Kidney capillary endothelial cell (primary cell): ENCODE results near the gene COPB2.
"Not testable (repeated sequence)": the region's sequence is repeated elsewhere in the genome, so short reads cannot be mapped to it uniquely, and the experiment has no call there.

Experiments
- DNase-seq: peaks from one replicate; pipeline ENCODE4 v3.0.0-alpha.2; 2018; ENCODE audit warnings: low spot score

Gene COPB2

DNA sequence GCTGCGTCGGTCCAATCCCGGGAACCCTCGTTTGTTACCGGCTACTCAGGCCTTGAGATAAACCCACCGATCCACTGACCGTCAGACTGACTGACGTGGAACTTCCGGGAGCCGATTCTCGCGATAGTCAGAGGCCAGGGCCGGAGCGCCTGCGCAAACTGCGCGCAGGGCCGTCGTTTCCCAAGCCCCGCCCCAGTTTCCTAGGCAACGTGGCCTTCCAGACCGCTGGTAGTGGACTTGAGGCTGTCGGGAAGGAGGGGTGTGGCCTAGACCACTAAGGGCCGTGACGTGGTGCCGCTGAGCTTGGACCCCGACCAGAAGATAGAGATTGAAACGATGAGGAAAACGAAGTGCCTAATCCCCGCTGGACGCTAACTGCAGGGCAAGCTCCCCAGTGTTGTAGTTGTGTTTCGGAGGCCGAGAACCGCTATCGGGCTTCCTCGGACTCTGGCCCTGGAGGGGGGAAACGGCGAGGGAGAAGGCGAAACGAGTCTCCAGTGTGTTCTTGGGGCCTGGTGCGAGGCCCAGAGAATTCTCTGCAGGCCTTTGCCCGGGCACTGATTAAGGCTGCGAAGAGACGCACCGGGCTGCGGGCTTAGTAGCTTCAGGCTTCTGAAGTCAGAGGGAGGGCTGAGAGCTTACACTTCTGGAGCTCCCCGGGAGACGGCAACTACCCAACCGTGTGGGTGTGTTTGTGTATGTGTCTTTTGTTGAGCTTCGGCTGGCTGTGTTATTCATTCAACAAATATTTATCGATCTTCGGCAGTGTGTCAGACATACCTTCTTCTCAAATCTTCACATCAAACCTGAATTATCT, at the start of gene COPB2:
COPB2 (minus strand) TSS at position 96 of the 817 bp plus-strand sequence. CDS start 97 bp downstream, outside the sequence.
- DNase-seq = peak; percentile 99

DNA sequence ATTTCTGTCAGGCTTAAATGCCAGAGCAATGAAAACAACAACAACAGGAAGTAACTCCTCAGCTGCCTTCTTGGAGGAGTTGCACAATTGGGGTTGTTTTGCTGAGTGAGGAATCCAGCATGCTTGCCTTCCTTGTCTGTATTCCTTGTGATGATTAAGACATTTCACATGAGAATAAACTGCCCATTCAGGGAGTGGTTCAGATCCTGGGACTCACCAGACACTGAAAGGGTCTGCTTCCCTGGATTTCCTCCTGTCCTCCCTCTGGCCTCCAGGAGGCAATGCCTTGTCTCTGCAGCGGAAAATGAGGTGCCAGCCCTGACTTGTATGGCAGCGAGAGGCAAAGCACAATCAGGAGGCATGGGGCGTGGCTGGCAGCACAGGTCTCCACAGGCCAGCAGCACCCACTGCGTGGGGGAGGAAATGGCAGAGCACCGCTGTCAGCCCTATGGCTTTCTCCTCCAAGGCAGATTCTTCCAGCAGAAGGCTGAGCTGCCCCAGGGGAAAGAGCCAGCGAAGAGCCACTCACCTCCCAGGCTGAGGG, 45.4 kb upstream of the COPB2 start:
- peak; percentile 33 for DNase-seq

DNA sequence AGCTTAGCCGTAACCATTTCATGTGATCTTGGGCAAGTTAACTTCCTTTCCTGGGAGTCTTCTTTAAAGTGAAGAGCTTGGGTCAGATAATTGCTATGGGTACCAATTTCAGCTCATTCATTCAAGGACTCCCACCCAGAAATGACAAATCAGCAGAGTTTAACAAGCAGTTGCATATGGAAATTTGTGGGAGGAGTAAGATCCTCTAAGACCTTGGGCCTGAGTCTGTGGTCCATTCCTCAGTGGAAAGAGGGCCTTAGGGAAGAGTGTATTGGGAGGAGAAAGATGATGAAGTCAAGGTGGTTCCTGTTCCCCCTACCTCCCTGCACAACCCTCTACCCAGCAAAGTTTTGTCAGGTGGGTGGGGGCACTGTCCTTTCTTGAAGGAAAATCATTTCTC, 44.8 kb upstream of the COPB2 start:
- no peak for DNase-seq

DNA sequence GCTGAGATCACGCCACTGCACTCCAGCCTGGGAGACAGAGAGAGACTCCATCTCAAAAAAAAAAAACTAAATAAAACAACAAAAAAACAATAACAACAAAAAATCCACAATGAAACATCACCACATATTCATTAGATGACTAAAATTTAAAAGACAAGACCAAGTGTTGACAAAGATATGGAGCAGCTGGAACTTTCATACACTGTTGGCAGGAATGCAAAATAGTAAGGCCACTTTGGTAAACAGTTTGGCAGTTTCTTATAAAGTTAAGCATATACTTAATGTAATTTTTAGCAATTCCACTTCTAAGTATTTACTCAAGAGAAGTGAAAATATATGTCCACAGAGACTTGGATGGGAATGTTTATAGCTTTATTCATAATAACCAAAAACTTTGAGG, 43.6 kb upstream of the COPB2 start:
- DNase-seq = no peak

DNA sequence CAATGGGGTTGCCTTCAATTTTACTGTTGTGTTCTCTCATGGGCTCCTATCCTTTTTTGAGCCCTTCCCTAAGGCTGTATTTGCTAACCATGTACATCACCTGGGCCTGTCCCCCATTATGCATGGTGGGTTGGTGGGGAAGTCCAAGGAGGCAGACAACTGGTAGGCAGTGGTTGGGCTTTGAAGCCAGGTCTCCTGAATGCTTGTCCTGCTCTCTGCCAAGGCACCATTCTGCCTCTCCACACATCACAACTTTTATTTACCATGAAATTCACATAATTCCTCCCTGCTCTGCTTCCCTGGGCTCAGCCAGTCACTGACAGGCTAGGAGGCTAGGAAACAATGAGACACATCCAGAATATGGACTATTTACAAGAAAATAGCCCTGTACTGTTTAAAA, 41.0 kb upstream of the COPB2 start:
- DNase-seq = no peak

DNA sequence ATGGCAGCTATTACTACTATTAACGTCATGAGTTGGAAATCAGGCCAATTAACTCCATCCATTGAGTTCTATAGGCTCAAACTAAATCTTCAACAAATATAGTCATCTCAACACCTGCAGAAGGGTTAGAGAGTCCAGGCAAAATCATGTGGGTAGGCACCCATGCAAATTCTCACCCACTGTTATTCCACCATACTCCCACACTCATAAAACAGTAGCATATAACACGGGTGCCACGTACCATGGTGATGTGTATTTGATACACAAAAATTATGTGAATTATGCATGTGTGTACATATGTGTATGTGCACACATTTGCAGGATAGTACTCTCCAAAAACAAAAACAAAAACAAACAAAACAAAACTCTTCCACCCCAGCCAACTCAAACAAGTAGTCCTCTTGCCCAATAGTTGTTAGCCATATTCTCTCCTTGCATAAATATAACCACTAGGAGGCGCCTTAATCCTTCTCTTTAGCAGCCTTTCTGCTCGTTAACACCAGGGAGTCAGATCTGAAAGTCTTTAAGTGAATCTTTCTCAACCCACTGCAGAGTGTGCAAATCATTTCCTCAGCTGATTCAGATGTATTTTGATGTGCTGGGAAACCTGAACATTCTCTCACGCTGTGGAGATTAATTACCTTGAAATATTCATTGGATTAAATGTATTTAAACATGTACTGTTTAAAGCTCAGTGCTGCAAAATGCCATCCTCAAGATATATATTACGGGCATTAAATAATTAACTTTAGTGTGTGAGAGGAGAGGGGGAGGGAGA, 38.0 kb upstream of the COPB2 start:
- DNase-seq = peak; percentile 74

DNA sequence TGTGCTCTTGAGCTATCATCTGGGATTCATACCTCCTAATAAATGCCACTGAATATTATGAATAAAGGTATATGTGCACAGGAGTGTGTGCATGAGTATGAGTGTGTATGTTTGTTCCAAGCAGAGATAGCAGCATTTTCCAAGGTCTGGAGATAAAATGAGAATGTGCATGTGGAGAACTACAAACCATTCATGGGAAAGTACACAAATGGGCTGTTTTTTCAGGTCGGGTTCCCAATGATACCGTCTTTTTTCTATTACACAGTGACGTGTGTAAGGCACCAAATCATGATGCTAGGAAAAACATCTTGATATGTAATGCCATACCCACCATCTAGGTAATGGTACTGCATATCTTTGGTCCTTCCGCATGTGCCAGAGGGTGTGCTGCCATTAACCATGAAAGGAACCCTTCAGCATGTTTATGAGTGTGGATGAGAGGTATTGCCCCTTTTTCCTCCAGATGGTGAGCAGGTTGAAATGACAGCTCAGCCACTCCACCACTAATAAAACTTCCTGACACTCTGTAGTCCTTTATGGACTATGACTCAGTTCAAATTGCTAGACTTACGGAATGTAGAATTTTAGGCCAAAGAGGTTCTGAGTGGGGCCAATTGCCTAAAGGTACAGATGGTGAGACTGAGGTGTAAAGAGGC, 36.4 kb upstream of the COPB2 start:
- no peak for DNase-seq

DNA sequence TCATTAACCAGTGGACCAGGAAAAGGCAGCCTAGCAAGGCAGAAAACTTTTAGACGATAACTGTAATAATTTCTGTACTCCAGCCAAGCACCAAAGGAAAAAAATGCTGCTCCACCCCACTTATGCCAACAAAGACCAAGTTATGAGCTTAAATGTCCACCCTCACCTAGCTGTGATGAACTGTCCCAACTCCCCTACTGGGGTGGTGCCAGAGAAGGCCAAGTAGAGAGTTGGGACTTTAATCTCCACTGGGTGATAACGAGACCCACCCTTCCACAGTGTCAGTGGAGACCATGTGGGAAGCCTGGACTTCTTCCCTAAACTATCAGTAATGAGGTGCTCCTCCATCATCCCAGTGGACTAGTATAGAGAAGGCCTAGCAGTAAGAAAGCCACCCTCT, 33.8 kb upstream of the COPB2 start:
- DNase-seq = no peak

DNA sequence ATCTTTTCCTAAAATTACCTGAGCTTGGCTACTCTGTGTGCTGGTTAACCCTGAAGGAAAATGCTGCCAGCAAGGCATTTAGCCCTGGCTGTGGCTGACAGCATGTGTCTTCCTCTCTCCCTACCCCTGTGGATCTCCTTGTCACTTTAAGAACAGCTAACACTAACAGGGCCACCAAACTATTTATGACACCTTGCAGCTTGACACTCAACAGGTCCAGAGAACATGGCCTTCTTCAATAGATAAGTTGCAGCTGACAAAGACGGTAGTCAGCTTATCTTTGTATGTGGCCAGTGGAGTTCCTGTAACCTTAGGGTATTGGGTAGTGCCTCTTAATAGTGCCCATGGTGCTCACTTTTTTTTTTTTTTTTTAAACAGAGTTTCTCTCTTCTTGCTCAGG, 32.0 kb upstream of the COPB2 start:
- no peak for DNase-seq

DNA sequence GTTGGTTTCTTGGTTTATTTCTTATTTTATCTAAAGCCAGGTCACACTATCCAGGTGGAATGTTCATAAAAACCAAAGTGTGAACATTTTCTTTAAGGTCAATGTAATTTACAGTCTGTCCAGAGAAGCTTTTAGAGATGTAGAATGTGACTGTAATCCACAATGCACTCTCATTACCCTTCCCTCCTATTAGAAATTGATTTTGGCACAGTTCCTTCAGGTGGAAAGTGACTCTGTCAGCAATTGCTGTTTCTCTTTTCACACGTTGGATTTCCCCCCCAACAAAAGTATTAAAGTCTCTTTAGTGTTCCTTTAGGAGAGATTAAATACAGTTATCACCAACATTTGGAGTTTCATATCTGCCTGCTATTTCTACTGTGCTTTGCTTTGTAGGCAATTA, 31.6 kb upstream of the COPB2 start:
- DNase-seq = no peak

DNA sequence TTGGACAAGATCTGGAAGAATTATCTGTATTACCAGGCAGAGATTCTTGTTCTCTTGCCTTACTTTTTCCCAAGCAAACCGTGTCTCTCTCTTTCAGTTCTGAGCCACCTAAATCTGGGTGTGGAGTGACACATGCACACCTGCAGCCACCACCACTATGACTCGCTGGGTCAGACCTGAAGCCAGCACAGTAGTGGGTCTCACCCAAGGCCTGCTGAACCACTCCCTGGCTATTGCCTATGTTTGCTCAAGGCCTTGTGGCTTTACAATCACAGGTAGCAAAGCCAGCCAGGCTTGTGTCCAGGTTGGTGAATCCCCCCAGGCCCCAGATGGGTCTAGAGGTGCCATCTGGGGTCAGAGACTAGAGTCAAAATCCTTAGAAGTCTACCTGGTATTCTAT, 28.7 kb upstream of the COPB2 start:
- DNase-seq = no peak

DNA sequence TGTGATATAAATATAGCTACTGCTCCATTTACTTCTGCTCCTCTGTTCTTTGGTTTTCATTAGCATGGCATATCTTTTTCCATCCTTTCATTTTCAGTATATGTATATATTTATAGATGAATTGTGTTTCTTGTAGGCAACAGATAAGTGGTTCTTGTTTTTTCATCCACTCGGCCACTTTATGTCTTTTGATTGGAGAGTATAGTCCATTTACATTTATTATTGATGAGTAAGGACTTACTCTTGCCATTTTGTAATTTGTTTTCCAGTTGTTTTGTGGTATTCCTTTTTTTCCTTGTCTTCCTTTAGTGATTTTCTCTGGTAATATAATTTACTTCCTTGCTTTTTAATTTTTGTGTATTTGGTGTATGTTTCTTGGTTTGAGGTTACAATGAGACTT, 26.8 kb upstream of the COPB2 start:
- no peak for DNase-seq

DNA sequence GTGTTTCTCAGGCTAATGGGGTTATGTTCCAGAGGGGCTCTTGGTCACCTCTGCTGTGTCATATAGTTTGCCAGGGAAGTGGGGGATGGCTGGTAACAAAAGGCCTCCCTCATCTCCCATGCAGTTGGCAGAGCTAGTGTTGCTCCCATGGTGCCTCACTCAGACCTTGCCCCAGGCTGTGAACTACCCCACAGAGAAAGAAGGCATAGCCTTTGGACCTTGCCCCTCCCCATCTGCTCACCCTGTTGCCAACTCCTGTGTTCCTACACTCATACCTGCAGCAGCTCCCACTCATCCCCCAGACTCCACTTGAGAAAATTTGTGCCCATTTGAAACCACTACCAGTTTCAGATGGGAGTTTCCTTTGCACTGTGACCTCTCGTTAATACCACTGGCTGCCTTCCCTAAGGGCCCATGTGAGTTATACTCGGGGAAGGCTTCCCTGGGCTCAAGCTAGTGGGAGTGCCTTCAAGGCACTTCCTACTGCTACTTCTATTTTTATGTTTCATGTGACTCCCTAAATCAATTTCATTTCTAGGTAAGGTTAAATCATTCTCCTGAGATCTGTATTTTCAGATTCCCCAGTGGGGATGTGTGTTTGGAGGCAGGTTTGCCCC, 25.3 kb upstream of the COPB2 start:
- DNase-seq = no peak

DNA sequence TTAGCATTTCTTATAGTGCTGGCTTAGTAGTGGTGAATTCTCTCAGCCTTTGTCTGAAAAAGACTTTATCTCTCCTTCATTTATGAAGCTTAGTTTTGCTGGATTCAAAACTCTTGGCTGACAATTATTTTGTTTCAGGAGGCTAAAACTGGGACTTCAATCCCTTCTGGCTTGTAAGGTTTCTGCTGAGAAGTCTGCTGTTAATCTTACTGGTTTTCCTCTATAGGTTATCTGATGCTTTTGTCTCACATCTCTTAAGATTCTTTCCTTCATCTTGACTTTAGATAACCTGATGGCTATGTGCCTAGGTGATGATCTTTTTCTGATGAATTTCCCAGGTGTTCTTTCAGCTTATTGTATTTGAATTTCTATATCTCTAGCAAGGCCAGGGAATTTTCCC, 23.4 kb upstream of the COPB2 start:
- not testable (repeated sequence) for DNase-seq

DNA sequence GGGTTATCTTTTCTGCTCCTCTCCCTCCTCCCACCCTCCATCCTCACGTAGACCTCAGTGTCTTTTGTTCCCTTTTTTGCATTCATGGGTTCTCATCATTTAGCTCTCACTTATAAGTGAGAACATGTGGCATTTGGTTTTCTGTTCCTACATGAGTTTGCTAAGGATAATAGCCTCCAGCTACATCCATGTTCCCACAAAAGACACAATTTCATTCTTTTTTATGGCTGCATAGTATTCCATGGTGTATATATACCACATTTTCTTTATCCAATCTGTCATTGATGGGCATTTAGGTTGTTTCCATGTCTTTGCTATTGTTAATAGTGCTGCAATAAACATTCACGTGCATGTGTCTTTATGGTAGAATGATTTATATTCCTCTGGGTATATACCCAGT, 11.7 kb upstream of the COPB2 start:
- DNase-seq = not testable (repeated sequence)

DNA sequence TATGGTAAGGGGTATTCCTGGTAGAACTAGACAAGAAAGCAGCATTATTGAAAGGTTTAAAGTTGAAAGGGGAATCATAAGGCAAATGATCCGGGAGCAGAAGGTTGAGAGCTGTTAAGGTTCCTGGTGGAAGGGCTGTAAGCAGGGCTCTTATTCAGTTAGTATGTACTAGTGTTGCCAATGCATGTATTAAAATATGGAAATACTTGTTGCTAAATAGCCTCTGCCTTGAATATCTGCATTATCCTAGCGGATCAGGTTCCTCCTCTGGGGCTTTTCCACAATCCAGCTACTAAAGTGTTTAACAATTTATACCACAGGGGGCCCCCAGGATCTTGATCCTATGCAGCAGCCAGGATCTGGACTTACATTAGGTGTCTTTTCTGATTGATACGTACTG, 7.3 kb upstream of the COPB2 start:
- no peak for DNase-seq

DNA sequence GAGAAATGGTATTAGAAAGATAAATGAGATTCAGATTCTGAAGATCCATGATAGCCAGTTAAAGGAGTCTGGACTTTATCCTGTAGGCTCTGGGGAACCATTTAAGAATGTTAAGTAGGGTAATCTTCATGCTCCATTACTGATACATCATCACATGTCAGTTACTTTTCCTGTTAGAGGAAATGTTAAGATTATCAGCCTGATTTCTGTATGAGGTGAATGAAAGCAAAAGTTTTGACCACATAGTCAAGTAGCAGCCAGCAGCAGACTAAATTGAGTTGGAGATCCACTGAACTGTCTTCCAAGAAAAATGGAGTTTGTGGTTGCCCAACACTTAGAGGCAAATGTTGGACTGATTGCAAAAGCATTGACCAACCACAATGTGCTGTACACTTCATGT, 4.7 kb upstream of the COPB2 start:
- DNase-seq = no peak

DNA sequence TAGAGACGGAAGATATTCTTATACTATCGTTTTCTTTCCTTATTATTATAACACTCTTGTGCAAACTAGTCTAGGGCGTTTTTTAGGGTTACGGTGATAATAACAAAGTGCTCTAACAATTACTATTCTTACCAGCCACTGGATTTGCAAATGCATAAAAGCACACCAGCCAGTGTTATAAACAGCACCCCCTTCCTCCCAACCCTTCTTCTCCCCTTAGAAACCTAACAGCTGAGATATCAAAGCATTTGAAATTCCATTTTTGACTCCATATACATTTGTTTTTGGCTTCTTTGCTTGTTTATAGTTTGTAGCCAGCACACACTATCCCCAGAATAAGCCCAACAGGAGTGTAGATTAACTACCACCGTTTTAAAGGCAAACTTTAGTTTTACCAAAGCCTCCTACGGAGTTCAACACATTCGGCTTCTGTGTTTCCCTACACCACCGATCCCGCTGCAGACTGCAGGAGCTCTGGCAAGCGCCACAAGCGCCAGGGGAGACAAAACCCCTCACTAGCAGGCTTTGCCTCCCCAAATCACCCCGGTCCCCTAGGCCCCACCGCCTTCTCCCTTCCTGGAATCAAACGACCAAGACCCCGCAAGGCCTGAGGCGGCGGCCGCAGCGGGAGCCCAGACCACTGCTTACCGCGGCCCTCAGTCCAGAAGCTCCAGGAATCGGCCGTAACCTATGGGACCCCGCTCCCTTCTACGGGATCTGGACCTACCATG, 461 bp downstream of the COPB2 start:
- DNase-seq = peak; percentile 26

DNA sequence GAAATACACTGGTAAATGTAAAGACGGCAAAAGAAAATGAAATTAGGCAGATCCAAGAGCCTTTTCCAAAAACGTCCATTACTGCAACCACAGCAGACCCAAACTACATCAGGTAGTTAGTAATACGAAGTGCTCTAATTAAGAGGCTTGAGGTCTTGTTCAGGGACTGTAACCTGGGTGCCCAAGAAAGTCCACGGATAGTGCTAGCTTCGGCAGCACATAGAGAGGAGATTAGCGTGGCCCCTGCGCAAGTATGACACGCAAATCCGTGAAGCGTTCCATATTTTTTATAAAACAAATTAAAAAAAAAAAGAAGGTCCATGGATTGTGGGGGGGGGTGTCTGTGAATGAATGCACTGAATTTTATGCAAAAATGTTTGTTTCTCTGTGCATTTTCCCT, 1.4 kb downstream of the COPB2 start:
- no peak for DNase-seq

DNA sequence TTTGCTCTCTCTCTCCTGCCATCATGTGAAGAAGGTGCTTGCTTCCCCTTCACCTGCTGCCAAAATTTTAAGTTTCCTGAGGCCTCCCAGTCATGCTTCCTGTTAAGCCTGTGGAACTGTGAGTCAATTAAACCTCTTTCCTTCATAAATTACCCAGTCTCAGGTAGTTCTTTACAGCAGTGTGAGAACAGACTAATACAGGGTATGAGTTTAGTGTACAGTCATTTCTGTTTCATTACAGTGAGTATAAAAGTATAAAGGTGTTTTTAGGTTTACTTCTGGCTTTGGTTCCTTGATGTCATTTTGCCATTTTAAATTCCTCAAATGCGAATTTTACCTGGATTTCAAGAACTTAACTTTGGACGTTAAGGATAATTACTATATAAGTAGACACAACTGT, 7.2 kb downstream of the COPB2 start:
- DNase-seq = not testable (repeated sequence)

DNA sequence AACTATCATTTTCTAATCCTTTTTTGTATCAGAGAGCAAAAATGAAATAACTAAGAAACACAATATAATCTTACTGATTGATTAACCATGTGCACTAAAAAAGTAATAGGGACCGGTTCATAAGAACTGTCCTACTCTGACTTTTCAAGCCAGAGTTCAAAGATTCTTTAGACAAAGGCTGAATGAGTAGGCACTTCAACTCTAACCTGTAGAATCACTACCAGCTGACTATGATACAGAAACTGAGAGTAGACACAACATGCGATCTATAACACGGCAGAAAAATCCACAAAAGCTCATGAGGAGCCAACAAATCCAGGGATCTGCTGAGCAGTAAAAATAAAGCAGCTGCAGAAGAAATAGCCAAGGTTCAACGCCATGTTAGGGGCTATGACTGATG, 8.9 kb downstream of the COPB2 start:
- DNase-seq = no peak
